ENCODE data around the gene EXD3.

DNA sequence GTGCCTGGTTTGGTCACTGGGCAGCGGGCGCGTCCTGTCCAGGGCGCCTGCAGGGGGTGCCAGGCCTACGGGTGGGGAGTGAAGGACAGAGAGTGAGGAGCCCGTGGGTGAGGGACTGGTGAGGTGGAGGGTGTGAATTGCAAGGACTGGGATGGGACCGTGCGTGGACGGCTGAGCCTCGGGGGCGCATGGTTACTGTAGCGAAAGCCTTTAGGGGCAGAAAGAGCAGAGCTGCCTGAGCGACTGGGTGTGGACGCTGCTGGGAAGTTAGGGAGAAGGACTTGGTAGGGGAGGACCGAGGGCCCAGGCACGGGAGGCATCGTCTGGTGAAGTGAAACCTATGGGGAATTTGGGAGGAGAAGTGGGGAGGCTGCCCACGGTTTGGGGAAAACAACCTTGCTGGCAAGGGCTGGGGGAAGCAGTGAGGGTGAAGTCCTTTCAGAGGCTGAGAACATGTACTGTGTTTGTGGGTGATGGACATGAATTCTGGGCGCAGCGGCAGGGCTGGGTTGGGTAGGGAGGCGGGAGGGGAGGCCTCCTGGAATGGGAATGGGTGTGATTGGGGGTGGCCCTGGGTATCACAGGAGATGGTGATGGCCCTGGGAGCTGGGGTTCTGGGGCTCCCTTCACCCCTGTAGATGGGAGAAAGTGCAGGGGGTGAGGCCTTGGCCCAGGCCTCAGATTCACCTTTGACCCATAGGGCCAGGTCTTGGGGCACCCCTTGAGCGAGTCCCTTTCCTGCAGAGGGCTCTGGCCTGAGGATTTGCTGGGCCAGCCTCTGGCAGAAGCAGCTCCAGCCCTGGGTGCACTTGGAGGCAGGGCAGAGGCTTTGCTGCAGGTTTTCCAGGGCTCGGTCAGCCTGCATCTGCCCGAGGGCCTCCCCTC lies 147.1 kb downstream of the EXD3 start:
- TF ChIP-seq EP300 (IDR thresholded peaks at IDR 0.05): no peak
- TF ChIP-seq, protein P1, sequence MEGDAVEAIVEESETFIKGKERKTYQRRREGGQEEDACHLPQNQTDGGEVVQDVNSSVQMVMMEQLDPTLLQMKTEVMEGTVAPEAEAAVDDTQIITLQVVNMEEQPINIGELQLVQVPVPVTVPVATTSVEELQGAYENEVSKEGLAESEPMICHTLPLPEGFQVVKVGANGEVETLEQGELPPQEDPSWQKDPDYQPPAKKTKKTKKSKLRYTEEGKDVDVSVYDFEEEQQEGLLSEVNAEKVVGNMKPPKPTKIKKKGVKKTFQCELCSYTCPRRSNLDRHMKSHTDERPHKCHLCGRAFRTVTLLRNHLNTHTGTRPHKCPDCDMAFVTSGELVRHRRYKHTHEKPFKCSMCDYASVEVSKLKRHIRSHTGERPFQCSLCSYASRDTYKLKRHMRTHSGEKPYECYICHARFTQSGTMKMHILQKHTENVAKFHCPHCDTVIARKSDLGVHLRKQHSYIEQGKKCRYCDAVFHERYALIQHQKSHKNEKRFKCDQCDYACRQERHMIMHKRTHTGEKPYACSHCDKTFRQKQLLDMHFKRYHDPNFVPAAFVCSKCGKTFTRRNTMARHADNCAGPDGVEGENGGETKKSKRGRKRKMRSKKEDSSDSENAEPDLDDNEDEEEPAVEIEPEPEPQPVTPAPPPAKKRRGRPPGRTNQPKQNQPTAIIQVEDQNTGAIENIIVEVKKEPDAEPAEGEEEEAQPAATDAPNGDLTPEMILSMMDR (IDR thresholded peaks at IDR 0.05): no peak
- TF ChIP-seq POLR2A (IDR thresholded peaks at IDR 0.05): no peak

All from stomach (tissue), 4 donors.